ENCODE data around the gene RASA2.

RASA2 gene

GRCh38 chr3:141465221-141465620, 21.6 kb upstream of the RASA2 start:
- Histone ChIP-seq H3K9ac (no peak overlapping the region), H3K27ac (no peak overlapping the region), H3K36me3 (ENCODE audit: insufficient read depth) (no peaks in the 10 kb centered on the region), H3K4me3 (IDR thresholded peaks at IDR 0.05; ENCODE audit: insufficient read depth, low read depth, low read length) (no peak overlapping the region), H4K20me1 (ENCODE audit: insufficient read depth) (no peaks in the 10 kb centered on the region), H2AFZ (ENCODE audit: low read depth) (no peak overlapping the region), H3K79me2 (ENCODE audit: insufficient read depth, low read depth) (no peaks in the 10 kb centered on the region), H3K27me3 (ENCODE audit: insufficient read depth, low read depth) (no peaks in the 10 kb centered on the region), H3K4me1 (ENCODE audit: low read depth, poor library complexity, severe bottlenecking) (peaks cover 5% of the 10 kb centered on the region), H3K4me2 (no peak overlapping the region)
- TF ChIP-seq, protein P1, sequence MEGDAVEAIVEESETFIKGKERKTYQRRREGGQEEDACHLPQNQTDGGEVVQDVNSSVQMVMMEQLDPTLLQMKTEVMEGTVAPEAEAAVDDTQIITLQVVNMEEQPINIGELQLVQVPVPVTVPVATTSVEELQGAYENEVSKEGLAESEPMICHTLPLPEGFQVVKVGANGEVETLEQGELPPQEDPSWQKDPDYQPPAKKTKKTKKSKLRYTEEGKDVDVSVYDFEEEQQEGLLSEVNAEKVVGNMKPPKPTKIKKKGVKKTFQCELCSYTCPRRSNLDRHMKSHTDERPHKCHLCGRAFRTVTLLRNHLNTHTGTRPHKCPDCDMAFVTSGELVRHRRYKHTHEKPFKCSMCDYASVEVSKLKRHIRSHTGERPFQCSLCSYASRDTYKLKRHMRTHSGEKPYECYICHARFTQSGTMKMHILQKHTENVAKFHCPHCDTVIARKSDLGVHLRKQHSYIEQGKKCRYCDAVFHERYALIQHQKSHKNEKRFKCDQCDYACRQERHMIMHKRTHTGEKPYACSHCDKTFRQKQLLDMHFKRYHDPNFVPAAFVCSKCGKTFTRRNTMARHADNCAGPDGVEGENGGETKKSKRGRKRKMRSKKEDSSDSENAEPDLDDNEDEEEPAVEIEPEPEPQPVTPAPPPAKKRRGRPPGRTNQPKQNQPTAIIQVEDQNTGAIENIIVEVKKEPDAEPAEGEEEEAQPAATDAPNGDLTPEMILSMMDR (conservative IDR thresholded peaks at IDR 0.05; ENCODE audit: low read depth, low read length): no peak

GRCh38 chr3:141466633-141467169, 20.1 kb upstream of the RASA2 start:
- H3K27ac ChIP-seq: no peak overlapping the region
- TF ChIP-seq, protein P1 (conservative IDR thresholded peaks at IDR 0.05; ENCODE audit: low read depth, low read length): no peak

DNA sequence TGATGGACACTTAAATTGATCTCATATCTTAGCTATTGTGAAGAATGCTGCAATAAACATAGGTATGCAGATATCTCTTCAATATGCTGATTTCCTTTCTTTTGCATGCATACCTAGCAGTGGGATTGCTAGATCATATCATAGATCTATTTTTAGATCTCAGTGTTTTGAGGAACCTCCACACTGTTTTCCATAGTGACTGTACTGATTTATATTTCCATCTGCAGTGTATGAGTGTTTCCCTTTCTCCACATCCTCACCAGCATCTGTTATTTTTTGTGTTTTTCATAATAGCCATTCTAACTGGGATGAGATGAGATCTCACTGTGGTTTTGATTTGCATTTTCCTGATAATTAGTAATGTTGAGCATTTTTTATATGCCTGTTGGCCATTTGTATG, 17.1 kb upstream of the RASA2 start:
- no peaks in the 10 kb centered on the region for H3K27me3 ChIP-seq (ENCODE audit: insufficient read depth, low read depth)
- TF ChIP-seq, protein P1 (conservative IDR thresholded peaks at IDR 0.05; ENCODE audit: low read depth, low read length): no peak
- H2AFZ ChIP-seq (ENCODE audit: low read depth): no peak overlapping the region
- no peak overlapping the region for H3K4me2 ChIP-seq
- no peaks in the 10 kb centered on the region for H3K79me2 ChIP-seq (ENCODE audit: insufficient read depth, low read depth)
- no peaks in the 10 kb centered on the region for H4K20me1 ChIP-seq (ENCODE audit: insufficient read depth)
- H3K4me1 ChIP-seq (ENCODE audit: low read depth, poor library complexity, severe bottlenecking): no peaks in the 10 kb centered on the region
- no peaks in the 10 kb centered on the region for H3K36me3 ChIP-seq (ENCODE audit: insufficient read depth)
- no peak overlapping the region for H3K27ac ChIP-seq
- H3K9ac ChIP-seq: no peak overlapping the region
- no peak overlapping the region for H3K4me3 ChIP-seq (IDR thresholded peaks at IDR 0.05; ENCODE audit: insufficient read depth, low read depth, low read length)

More at GRCh38 chr3:141466633-141467169, 20.1 kb upstream of the RASA2 start:
- Histone ChIP-seq H3K4me3 (IDR thresholded peaks at IDR 0.05; ENCODE audit: insufficient read depth, low read depth, low read length) (no peak overlapping the region), H3K9ac (no peak overlapping the region), H3K4me1 (ENCODE audit: low read depth, poor library complexity, severe bottlenecking) (peaks cover 5% of the 10 kb centered on the region), H3K27me3 (ENCODE audit: insufficient read depth, low read depth) (no peaks in the 10 kb centered on the region), H3K79me2 (ENCODE audit: insufficient read depth, low read depth) (no peaks in the 10 kb centered on the region), H2AFZ (ENCODE audit: low read depth) (no peak overlapping the region), H3K4me2 (no peak overlapping the region), H4K20me1 (ENCODE audit: insufficient read depth) (no peaks in the 10 kb centered on the region), H3K36me3 (ENCODE audit: insufficient read depth) (no peaks in the 10 kb centered on the region)

GRCh38 chr3:141471160-141471559, 15.7 kb upstream of the RASA2 start:
- Histone ChIP-seq H3K4me3 (IDR thresholded peaks at IDR 0.05; ENCODE audit: insufficient read depth, low read depth, low read length) (no peak overlapping the region), H3K9ac (no peak overlapping the region), H3K27ac (no peak overlapping the region), H3K27me3 (ENCODE audit: insufficient read depth, low read depth) (no peaks in the 10 kb centered on the region), H4K20me1 (ENCODE audit: insufficient read depth) (no peaks in the 10 kb centered on the region), H3K4me2 (no peak overlapping the region), H3K4me1 (ENCODE audit: low read depth, poor library complexity, severe bottlenecking) (peaks cover 9% of the 10 kb centered on the region), H3K79me2 (ENCODE audit: insufficient read depth, low read depth) (no peaks in the 10 kb centered on the region), H2AFZ (ENCODE audit: low read depth) (no peak overlapping the region), H3K36me3 (ENCODE audit: insufficient read depth) (no peaks in the 10 kb centered on the region)
- TF ChIP-seq, protein P1 (conservative IDR thresholded peaks at IDR 0.05; ENCODE audit: low read depth, low read length): no peak
